ENCODE data around the gene BANP.

Gene BANP

DNA sequence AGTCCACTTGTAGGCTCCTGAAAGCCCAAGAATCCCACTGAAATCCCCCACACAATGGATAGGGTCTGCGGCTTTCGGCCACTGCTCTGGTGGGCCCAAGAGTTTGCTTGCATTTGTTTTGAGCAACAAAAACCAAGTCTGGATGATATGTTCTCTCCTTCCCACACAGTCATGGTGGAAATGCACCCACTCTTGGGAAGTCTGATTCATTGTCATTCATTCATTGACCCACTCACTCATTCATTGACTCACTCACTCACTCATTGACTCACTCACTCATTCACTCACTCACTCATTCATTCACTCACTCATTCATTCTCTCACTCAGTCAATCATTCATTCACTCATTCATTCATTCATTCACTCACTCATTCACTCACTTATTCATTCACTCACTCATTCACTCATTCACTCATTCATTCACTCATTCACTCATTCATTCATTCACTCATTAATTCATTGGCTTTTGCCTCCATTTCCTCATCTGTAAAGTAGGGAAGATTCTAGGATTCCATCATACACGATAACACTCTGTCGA is 12.8 kb upstream of the BANP start:
- no peak overlapping the region for H3K27ac ChIP-seq (ENCODE audit: insufficient read depth, low read length, poor library complexity, severe bottlenecking)

DNA sequence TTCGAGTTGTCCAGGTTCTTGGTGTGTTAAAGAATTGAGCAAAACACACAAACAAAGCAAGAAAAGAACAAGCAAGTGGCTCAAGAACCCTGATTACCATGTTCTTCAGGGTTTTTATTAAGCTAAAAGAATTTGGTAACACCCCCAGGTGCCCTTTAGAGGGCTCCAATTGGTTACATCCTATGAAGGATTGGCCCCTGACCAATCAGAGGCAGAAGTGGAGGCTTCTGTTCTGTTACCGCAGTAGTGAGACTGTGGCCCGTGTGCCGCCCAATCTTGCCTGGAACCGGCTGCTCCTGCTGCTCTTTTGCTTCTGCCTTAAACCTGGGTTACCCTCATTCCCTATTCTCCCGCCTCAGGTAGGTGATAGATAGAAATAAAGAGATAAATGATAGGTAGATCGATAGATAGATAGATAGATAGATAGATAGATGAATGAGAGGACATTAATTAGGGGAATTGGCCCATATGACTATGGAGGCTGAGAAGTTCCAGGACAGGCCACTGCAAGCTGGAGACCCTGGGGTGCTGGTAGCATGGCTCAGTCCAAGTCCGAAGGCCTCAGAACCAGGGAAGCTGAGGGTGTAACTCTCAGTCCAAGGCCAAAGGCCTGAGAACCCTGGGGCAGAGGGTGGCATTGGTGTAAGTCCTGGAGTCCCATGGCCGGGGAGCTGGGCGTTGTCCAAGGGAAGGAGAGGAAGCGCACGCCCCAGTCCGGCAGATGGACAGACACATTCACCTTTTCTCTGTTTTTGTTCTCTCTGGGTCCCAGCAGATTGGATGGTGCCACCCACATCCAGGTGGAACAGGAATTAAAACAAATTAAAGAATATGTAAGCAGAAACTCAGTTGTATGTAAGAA is 11.4 kb upstream of the BANP start:
- H3K27me3 ChIP-seq (replicated peaks; ENCODE audit: control insufficient read depth, insufficient read depth, low read length, poor library complexity, severe bottlenecking): no peaks in the 10 kb centered on the region
- no peak overlapping the region for H3K4me3 ChIP-seq (ENCODE audit: insufficient read depth, low read depth, low read length, poor library complexity, severe bottlenecking)
- H3K4me1 ChIP-seq (ENCODE audit: control insufficient read depth, insufficient read depth, low read length, poor library complexity, severe bottlenecking): no peaks in the 10 kb centered on the region
- H3K9me3 ChIP-seq (ENCODE audit: control insufficient read depth, low read length): no peaks in the 10 kb centered on the region
- H3K36me3 ChIP-seq (ENCODE audit: control insufficient read depth, insufficient read depth, low read length): no peaks in the 10 kb centered on the region
- no peak overlapping the region for H3K27ac ChIP-seq (ENCODE audit: insufficient read depth, low read length, poor library complexity, severe bottlenecking)
- DNase-seq: no peak

More for the DNA sequence above, 12.8 kb upstream of the BANP start:
- DNase-seq: no peak
- Histone ChIP-seq H3K36me3 (ENCODE audit: control insufficient read depth, insufficient read depth, low read length) (no peaks in the 10 kb centered on the region), H3K27me3 (replicated peaks; ENCODE audit: control insufficient read depth, insufficient read depth, low read length, poor library complexity, severe bottlenecking) (no peaks in the 10 kb centered on the region), H3K4me1 (ENCODE audit: control insufficient read depth, insufficient read depth, low read length, poor library complexity, severe bottlenecking) (no peaks in the 10 kb centered on the region), H3K9me3 (ENCODE audit: control insufficient read depth, low read length) (no peaks in the 10 kb centered on the region), H3K4me3 (ENCODE audit: insufficient read depth, low read depth, low read length, poor library complexity, severe bottlenecking) (no peak overlapping the region)

DNA sequence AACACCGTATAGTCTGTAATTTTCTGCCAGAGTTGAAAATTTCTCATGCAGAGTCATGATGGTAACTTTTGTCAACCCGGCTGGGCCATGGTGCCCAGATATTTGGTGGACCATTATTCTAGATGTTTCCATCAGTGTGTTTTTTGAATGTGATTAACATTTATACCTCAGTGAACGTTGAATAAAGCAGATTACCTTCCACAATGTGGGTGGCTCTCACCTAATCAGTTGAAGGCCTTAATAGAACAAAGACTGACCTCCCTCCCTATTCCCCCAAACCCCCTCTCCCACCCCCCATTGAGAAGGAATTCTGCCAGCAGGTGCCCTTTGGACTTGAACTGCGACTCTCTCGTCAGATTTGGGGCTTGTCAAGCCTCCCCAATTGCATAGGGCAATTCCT is 8.6 kb upstream of the BANP start:
- Histone ChIP-seq H3K4me1 (ENCODE audit: control insufficient read depth, insufficient read depth, low read length, poor library complexity, severe bottlenecking) (no peaks in the 10 kb centered on the region), H3K36me3 (ENCODE audit: control insufficient read depth, insufficient read depth, low read length) (no peaks in the 10 kb centered on the region), H3K9me3 (ENCODE audit: control insufficient read depth, low read length) (no peaks in the 10 kb centered on the region), H3K4me3 (ENCODE audit: insufficient read depth, low read depth, low read length, poor library complexity, severe bottlenecking) (no peak overlapping the region), H3K27me3 (replicated peaks; ENCODE audit: control insufficient read depth, insufficient read depth, low read length, poor library complexity, severe bottlenecking) (no peaks in the 10 kb centered on the region), H3K27ac (ENCODE audit: insufficient read depth, low read length, poor library complexity, severe bottlenecking) (no peak overlapping the region)
- no peak for DNase-seq

DNA sequence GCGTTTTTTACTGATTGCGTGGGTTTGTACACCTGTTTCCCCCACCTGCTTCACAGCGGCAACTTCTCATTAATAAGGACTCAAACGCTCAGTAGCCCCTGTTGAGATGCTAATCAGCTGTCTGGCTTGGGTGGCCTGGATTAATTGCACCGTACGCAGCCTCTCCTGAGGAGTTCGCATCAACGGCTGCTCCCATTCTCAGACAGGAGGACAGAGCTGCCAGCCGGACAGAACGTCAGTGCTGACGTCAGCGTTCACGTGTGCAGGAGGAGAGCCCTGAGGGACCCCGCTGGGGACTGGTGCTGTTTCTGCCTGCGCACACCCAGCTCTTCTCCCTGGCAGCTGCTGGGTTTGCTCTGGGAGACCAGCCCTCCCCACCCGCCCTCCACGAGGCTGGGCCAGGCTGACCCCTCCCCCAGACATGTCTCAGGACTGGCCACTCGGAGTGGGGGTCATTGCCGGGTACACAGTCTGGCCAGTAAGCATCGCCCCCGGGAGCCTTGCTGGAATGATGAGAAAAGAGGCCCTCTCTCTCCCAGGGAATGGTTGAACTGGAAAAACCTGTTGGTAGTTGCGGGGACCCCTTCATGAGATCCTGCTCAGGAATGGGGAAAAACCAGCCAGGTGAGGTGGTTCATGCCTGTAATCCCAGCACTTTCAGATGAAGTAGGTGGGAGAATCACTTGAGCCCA is 5.7 kb upstream of the BANP start:
- Histone ChIP-seq H3K27ac (ENCODE audit: insufficient read depth, low read length, poor library complexity, severe bottlenecking) (no peak overlapping the region), H3K27me3 (replicated peaks; ENCODE audit: control insufficient read depth, insufficient read depth, low read length, poor library complexity, severe bottlenecking) (no peaks in the 10 kb centered on the region), H3K4me3 (ENCODE audit: insufficient read depth, low read depth, low read length, poor library complexity, severe bottlenecking) (no peak overlapping the region), H3K4me1 (ENCODE audit: control insufficient read depth, insufficient read depth, low read length, poor library complexity, severe bottlenecking) (no peaks in the 10 kb centered on the region), H3K36me3 (ENCODE audit: control insufficient read depth, insufficient read depth, low read length) (no peaks in the 10 kb centered on the region), H3K9me3 (ENCODE audit: control insufficient read depth, low read length) (no peaks in the 10 kb centered on the region)
- DNase-seq: no peak

DNA sequence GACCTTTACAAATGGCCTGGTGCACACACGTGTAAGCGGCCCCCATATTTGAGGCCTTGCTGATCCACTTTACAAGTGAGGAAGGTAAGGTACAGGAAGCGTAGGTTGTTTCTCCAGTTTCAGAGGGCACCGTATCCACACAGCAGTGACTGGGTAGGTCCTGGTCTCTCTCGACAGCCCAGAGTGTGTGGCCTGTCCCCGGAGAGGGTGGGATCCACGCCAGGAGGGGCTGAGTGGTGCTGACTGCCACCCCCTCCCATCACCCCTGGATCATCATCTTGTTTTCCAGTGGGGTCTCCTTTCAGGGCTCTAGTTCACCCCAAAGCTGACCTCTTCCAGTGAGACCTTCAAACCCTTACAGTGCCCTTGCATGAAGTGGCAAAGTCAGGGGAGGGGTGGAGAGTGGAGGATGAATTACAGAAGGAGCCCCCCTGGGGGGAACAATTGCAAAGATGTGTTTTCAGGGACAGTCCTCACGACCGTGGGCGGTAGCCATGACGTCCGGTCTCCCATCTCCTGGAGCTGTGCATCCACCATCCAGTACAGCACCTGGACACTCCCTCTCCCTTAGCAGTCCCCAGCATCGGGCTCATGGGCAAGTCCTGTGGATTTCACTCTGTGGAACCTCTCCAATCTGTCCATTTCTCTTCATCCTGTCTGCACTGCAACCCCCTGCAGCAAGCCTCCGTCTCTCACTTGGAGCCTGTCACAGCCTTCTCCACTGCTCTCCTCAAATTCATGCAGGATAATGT is 4.5 kb upstream of the BANP start:
- H3K4me3 ChIP-seq (ENCODE audit: insufficient read depth, low read depth, low read length, poor library complexity, severe bottlenecking): no peak overlapping the region
- no peak overlapping the region for H3K27ac ChIP-seq (ENCODE audit: insufficient read depth, low read length, poor library complexity, severe bottlenecking)
- H3K36me3 ChIP-seq (ENCODE audit: control insufficient read depth, insufficient read depth, low read length): no peaks in the 10 kb centered on the region
- peaks cover 2% of the 10 kb centered on the region for H3K4me1 ChIP-seq (ENCODE audit: control insufficient read depth, insufficient read depth, low read length, poor library complexity, severe bottlenecking)
- no peaks in the 10 kb centered on the region for H3K27me3 ChIP-seq (replicated peaks; ENCODE audit: control insufficient read depth, insufficient read depth, low read length, poor library complexity, severe bottlenecking)
- no peak for DNase-seq
- no peaks in the 10 kb centered on the region for H3K9me3 ChIP-seq (ENCODE audit: control insufficient read depth, low read length)

DNA sequence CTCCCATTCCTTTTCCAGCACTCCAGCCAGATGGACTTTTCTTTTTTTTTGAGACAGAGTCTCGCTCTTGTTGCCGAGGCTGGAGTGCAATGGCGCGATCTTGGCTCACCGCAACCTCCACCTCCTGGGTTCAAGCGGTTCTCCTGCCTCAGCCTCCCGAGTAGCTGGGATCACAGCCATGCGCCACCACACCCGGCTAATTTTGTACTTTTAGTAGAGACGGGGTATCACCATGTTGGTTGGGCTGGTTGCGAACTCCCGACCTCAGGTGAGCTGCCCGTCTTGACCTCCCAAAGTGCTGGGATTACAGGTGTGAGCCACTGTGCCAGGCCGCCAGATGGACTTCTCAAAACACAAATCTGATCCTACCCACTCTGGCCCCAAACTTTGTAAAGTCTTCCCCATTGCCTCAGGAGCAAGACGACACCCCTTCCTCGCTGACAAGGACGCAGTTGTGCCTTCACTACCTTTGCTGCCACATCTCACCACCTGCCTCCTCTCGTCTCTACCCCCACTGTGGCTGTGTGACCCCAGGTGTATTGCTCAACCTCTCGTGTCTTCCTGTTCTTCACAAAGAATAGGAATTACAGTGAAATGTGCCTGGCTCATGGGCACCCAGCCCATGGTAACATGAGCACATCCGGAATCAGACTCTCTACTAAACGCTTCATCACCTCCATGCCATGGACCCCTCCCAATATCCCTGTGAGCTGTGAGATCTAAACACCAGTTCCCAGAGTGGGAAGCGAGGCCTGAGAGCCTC is 3.7 kb upstream of the BANP start:
- DNase-seq: no peak
- Histone ChIP-seq H3K36me3 (ENCODE audit: control insufficient read depth, insufficient read depth, low read length) (no peaks in the 10 kb centered on the region), H3K27ac (ENCODE audit: insufficient read depth, low read length, poor library complexity, severe bottlenecking) (no peak overlapping the region), H3K4me3 (ENCODE audit: insufficient read depth, low read depth, low read length, poor library complexity, severe bottlenecking) (no peak overlapping the region), H3K9me3 (ENCODE audit: control insufficient read depth, low read length) (no peaks in the 10 kb centered on the region), H3K27me3 (replicated peaks; ENCODE audit: control insufficient read depth, insufficient read depth, low read length, poor library complexity, severe bottlenecking) (no peaks in the 10 kb centered on the region), H3K4me1 (ENCODE audit: control insufficient read depth, insufficient read depth, low read length, poor library complexity, severe bottlenecking) (peaks cover 9% of the 10 kb centered on the region)

DNA sequence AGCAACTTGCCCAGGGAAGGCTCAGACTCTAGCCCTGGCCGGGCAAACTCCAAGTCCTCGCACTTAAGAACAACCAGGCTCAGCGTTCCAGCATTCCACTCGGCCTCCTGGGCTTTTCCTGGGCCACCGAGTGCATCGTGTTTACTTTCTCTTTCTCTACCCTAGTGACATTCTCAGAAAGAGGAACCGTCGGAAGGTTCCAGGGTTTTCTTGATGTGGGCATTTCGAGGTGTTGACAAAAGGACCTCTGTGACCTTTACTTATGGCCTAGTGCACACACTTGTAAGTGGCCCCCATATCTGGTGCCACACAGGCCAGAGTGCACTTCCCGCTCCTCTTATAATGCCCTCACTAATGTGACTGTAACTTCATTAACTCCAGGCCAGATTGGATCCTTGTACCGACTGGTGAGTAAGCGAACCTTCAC is 3.1 kb upstream of the BANP start:
- Histone ChIP-seq H3K4me1 (ENCODE audit: control insufficient read depth, insufficient read depth, low read length, poor library complexity, severe bottlenecking) (peaks cover 14% of the 10 kb centered on the region), H3K36me3 (ENCODE audit: control insufficient read depth, insufficient read depth, low read length) (no peaks in the 10 kb centered on the region), H3K4me3 (ENCODE audit: insufficient read depth, low read depth, low read length, poor library complexity, severe bottlenecking) (no peak overlapping the region), H3K9me3 (ENCODE audit: control insufficient read depth, low read length) (no peaks in the 10 kb centered on the region), H3K27ac (ENCODE audit: insufficient read depth, low read length, poor library complexity, severe bottlenecking) (no peak overlapping the region), H3K27me3 (replicated peaks; ENCODE audit: control insufficient read depth, insufficient read depth, low read length, poor library complexity, severe bottlenecking) (no peaks in the 10 kb centered on the region)
- no peak for DNase-seq

DNA sequence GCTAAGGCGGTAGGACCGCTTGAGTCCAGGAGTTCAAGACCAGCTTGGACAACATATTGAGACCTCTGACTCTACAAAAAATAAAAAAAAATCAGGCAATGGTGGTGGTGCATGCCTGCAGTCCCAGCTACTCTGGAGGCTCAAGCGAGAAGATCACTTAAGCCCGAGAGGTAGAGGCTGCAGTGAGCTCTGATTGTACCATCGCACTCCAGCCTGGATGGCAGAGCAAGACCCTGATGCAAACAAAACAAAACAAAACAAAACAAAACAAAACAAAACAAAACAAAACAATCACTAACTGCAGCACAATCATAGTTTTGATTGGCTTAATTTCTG is 2.5 kb upstream of the BANP start:
- no peak for DNase-seq
- Histone ChIP-seq H3K4me1 (ENCODE audit: control insufficient read depth, insufficient read depth, low read length, poor library complexity, severe bottlenecking) (peaks cover 14% of the 10 kb centered on the region), H3K9me3 (ENCODE audit: control insufficient read depth, low read length) (no peaks in the 10 kb centered on the region), H3K27ac (ENCODE audit: insufficient read depth, low read length, poor library complexity, severe bottlenecking) (no peak overlapping the region), H3K36me3 (ENCODE audit: control insufficient read depth, insufficient read depth, low read length) (no peaks in the 10 kb centered on the region), H3K4me3 (ENCODE audit: insufficient read depth, low read depth, low read length, poor library complexity, severe bottlenecking) (no peak overlapping the region), H3K27me3 (replicated peaks; ENCODE audit: control insufficient read depth, insufficient read depth, low read length, poor library complexity, severe bottlenecking) (no peaks in the 10 kb centered on the region)

DNA sequence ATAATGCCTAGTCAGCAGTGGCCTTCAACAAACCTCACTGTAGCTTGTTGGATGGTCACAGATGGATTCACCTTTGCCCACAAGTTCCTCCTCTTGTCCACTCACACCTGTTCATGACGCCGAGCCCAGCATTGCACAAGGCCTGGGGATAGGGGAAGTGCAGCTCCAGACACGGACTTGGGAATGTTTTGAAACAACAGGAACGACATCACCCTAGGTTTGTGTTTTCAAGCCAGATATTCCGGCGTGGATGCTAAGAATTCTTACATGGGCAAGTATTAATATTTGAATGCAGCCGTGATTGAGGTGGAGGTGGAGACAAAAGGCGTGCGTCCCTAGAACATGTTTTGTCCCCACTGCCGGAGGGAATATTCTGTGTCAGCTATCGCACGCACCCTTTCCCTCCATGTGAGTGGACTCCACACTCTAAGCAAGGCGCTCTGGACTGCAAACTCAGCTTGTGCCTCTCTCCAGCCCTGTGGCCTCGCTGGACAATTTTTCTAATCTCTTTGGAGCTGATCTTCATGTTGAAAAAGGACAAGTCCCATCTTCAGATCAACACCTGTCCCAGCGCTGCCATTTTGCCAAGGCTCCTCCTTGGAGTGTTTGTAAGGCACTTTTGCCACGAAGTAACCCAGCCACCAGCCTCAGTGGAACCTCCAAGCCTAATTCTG is 2.0 kb upstream of the BANP start:
- Histone ChIP-seq H3K27ac (ENCODE audit: insufficient read depth, low read length, poor library complexity, severe bottlenecking) (no peak overlapping the region), H3K36me3 (ENCODE audit: control insufficient read depth, insufficient read depth, low read length) (no peaks in the 10 kb centered on the region), H3K27me3 (replicated peaks; ENCODE audit: control insufficient read depth, insufficient read depth, low read length, poor library complexity, severe bottlenecking) (no peaks in the 10 kb centered on the region), H3K4me1 (ENCODE audit: control insufficient read depth, insufficient read depth, low read length, poor library complexity, severe bottlenecking) (peaks cover 14% of the 10 kb centered on the region), H3K9me3 (ENCODE audit: control insufficient read depth, low read length) (no peaks in the 10 kb centered on the region), H3K4me3 (ENCODE audit: insufficient read depth, low read depth, low read length, poor library complexity, severe bottlenecking) (no peak overlapping the region)
- no peak for DNase-seq

Measured in effector memory CD4-positive, alpha-beta T cell (primary cell).